NCI-H187 treated with DMSO at 0.1 percent for 48 hours (cell line): Measurements from ENCODE around the gene ANGPTL2.

Experiments
- DNase-seq: peaks from one replicate; lab custom pipeline; 2025; lab: John Stamatoyannopoulos, UW

ANGPTL2 gene

GRCh38 chr9:127075624-127076372, 46.6 kb downstream of the ANGPTL2 start:
- no peak for DNase-seq

DNA sequence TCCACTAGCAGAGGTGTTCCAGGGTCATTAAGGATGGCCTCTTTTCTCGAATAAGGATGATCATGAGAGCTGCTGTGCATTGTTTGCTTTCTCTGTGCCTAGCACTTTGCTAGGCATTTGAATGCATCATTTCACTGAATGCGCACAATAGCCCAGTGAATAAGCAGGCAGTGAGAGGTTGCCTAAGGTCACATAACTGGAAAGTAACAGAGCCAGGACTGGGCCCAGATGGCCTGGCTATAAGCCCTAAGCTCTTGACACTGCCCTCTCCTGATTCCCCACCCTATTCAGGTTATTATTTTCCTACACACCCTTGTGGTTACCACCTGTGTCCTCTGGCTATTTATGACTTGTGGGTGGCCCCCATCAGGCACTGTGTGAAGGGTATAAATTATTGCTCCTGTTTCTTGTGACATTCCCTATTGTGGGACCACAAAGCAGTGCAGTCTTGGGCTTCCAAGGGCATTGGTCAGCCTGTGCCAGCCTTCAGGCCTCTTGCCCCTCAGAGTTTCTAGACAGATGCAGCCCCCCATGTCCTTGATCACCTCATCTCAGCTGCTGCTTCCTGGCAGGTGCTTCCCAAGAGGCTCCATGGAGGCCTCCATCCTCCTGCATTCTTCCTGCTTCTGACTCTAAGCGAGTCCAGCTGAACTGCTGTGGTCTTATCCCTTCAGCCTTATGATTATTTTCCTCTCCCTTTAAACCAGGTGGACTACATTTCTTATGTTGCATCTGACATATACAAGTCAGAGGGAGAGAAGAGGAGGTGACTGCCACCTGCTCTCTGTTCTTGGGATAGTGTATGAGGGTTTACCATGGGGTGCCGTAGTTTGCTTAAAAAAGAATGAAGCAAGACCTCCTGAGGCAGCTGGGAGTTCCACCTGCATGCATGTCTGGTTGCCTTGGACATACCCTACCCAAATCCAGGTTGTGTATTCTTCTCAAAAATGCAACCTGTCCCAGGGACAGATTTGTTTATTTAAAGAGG, 47.6 kb downstream of the ANGPTL2 start:
- DNase-seq, result no peak

- DNase-seq, result no peak
Observed at GRCh38 chr9:127067603-127068220, 54.7 kb downstream of the ANGPTL2 start.

GRCh38 chr9:127066851-127067136, 55.6 kb downstream of the ANGPTL2 start:
- DNase-seq, result no peak

DNA sequence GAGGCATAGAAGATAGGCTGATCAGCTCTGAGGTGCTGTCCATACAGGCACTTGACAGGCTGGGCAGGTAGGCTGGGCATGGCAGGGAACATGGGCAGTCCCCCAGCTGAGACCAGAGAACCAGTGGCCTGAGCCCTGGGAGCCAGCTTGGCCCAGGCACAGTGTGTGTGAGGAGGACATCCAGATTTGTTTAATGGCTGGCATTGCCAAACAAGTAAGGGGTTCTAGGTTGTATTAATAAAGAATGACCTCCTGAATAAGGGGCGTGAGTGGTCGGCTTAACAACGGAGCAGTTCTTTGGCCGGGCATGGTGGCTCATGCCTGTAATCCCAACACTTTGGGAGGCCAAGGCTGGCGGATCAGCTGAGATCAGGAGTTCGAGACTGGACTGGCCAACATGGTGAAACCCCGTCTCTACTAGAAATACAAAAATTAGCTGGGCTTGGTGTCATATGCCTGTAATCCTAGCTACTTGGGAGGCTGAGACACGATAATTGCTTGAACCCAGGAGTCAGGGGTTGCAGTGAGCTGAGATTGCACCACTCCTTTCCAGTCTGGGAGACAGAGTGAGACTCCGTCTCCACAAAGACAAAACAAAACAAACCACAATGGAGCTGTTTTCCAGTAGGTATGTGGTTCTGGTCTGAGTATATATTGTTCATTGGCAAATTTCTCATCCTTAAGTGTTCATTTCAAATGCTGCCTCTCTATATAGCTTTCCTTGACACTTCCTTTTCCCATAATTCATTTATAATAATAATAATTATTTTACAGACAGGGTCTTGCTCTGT, 56.2 kb downstream of the ANGPTL2 start:
- DNase-seq, result no peak

DNA sequence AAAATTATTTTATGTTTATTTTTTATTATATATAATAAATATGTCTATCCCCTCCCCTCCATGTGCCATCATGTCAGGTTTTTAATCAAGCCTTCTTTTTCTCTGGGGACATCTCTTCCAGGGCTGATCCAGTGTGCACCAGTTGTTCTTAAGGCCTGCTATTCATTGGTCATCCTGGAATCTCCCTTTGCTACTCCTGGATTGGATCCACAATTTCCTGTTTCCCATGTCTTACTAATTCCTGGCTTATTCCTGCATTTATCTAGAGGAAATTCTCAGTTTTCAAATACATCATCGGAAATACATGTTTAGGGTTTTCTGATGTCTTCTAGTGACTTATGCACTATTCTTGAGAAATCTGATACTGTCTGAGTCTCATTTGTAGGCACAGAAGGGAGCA, 56.8 kb downstream of the ANGPTL2 start:
- DNase-seq, result no peak

GRCh38 chr9:127064335-127064734, 58.1 kb downstream of the ANGPTL2 start:
- DNase-seq, result no peak

DNA sequence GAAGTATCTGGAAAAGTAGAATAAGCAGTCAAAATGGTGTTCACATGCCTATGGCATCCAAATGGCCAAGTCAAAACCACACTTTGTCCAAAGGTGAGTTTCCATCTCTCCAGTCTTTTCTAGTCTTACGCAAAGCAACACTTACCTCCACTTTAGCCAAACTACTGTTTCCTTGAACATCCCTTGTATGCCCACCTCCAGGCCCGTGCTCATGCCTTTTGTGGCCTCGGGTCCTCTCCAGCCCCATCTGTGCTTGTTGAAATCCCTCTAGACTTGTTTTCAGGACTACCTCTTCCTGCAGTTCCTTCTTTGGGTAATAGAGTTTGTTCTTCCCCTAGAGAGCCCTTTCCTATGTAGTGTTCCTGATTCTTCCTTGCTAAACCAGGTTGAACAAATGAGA, 61.0 kb downstream of the ANGPTL2 start:
- no peak for DNase-seq

DNA sequence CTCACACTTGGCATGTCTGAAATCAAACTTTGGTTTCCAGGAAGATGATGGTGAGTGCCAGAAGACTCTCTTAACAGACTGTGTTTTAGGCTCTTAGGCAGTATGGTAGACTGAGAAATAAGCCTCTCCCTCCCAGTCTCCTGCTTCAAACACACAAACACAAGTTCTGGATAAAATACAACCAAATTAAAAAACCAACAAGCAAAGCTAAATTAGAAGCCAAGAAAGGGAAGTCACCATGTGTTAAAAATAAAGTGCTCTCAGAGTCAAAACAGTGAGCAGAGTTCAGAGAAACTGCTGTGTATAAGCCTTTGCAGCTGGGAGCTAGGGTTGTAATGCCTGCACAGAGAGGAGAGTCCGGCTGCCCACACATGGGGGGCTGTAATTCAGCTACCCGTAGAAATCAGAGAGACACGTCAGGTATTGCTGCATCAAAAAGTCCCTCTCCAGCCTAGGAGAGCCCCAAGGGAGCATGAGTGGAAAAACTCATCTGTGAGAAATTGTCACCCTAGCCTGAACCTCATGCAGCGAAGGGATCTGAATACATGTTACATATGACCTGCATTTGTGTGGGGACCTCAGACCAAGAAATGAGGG, 62.6 kb downstream of the ANGPTL2 start:
- no peak for DNase-seq

GRCh38 chr9:127059030-127059429, 63.4 kb downstream of the ANGPTL2 start:
- DNase-seq, result no peak

GRCh38 chr9:127058645-127059021, 63.8 kb downstream of the ANGPTL2 start:
- no peak for DNase-seq

- DNase-seq, result no peak
Observed at GRCh38 chr9:127058011-127058644, 64.3 kb downstream of the ANGPTL2 start.

GRCh38 chr9:127056446-127056845, 66.0 kb downstream of the ANGPTL2 start:
- DNase-seq, result no peak

GRCh38 chr9:127055745-127056402, 66.6 kb downstream of the ANGPTL2 start:
- no peak for DNase-seq

DNA sequence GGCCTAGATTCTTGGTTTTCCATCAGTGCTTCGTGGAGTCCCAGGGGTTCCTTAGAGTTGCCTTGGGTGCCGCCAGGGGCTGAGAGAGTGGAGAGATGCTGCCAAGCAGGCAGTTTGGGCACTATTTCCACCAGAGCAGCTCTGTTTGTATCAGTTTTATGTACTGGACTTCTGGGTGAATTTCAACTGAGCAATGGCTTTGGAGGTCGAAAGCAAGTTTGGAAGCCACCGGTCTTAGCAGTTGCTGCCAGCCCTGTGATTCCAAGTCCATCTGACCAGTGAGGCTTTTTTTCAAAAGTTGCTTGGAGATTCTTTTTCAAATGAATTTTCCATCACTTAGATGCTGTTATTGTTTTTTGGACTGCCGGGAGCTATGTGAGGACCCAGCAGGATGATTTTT, 68.5 kb downstream of the ANGPTL2 start:
- DNase-seq, result no peak

DNA sequence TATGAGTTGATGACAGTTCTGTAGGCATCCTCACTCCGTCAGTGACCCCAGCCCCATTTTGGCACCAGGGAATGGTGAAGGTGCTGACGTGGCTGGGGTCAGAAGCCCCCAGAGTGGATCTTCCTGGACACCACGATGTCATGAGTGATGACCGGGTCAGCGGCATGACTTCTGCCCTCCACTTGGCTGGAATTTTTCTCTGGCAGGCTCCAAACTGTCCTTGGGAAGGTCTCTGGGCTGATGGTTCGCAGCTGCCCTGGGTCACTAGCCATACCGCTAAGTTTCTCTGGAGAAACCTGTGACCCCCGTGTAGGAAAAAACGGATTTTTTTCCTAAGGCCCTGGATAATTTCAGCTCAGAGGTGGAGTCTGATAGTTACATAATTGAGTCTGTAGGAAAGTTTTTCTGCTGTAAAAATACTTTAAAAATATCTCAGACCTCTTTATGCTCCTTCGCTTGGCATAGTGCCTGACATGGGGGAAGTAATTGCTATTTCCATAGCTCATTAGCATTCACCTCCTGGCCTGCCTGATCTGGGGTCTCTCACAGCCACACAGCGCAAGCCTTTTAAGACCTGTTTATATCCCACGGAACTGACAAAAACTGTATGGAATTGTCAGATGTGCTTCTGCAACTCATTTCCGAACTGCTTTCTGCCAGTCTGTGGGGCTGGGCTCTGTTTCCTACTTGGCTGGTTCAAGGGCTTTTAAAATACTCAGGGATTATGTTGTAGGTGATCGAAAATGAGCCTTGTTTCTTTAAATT, 69.2 kb downstream of the ANGPTL2 start:
- DNase-seq, result no peak

- no peak for DNase-seq
Observed at GRCh38 chr9:127051881-127052595, 70.4 kb downstream of the ANGPTL2 start.

DNA sequence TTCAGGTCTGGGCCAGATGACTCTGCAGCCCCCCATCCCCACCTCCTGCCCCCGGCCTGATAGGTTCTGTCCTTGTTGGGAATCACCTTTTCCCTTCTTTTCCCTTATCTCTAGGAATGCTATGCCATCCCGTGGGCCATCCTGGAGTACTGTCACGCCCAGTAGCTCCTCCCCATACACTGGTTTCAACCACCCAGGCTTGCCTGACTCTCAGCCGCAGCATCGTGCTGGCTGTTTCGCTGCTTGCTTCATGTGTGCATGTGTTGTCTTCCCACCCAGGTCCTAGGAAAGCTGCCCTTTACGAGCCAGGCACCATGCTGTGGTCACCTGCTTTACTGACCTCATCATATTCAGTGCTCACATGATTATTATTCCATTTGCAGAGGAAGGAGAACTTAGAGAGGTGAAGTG, 71.8 kb downstream of the ANGPTL2 start:
- DNase-seq, result no peak

- no peak for DNase-seq
Observed at GRCh38 chr9:127050152-127050551, 72.3 kb downstream of the ANGPTL2 start.
